Activated T-cell treated with anti-CD3 and anti-CD28 coated beads for 4 hours (primary cell): Measurements from ENCODE around the gene CDK2.

ENCODE experiments used
- DNase-seq: peaks from one replicate; pipeline ENCODE4 v3.0.0-alpha.2; 2020

Gene CDK2

DNA sequence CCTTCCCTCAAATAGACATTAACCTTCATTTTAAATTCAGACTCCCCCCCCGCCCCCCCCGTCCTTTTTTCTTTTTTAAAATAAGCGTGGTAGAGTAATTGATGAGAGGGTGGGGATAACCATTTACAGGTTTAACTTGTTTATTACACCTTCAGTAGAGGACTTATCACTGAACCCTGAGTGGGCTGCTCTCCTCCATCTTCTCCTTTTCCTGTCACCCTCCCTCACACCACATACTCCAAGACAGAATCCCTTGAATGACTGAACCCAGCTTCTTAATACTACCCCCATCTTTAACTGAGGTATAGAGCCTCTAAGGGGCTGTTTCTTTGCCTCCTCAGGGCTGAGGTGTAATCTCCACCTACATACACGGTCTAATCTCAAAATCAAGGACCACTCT is 50.6 kb downstream of the CDK2 start:
- no peak for DNase-seq

DNA sequence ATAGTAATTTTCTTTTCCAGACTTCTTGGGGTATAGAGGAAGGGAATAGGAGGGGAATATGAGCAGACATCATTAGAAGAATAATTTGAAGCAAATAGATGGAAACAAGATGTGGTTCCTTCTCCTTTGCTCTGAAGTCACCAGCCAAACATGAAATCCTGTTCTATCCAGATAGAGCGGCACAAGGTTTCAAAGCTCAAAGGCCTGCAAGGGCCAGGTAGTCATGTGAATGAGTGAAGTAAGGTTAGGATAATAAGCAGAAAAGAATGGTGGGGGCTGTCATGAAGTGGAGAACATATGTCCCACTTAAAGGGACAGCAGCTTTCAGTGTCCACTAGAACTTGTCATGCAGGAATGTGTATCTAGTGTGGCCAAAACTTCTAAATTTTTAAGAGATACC is 51.7 kb downstream of the CDK2 start:
- no peak for DNase-seq

DNA sequence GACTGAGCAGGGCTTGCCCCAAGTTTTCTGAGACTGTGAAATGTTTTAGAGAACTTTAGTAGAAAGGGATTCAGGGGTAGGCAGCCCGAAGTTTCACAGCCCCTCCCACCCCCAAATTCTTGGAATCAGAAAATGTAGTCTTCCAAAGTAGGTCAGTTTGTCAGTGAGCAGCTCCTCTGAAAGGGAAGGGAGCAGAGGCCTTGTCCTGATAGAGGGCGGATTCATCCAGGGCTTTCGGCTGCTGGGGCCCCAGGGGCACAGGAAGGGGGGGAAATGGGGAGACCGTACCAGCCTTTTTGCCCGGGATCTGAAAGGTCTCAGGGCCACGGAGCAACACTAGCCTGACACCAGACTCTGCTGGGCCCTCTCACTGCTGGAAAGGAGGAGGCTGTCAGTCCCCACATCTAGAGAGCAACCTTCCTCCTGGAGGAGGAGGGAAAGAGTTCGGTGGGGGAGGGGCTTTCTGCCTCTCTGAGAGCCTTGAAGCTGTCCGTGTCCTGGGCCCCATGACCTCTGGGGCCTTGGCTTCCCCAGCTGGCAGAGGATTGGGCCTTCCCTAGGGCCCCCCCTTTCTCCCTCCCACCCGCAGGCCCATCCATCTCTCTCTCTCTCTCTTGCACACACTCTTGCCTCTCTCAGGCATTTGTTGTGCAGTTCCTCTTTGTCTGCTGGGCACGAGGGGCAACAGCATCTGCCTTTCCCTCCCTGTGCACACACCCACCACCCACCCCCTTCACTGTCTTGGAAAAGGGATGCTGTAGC is 54.0 kb downstream of the CDK2 start, which contains the start of gene IKZF4:
Gene IKZF4, plus strand, starts transcription at position 621 of the 762 bp plus-strand sequence. CDS start 451 bp downstream, outside the sequence.
- DNase-seq, result no peak

DNA sequence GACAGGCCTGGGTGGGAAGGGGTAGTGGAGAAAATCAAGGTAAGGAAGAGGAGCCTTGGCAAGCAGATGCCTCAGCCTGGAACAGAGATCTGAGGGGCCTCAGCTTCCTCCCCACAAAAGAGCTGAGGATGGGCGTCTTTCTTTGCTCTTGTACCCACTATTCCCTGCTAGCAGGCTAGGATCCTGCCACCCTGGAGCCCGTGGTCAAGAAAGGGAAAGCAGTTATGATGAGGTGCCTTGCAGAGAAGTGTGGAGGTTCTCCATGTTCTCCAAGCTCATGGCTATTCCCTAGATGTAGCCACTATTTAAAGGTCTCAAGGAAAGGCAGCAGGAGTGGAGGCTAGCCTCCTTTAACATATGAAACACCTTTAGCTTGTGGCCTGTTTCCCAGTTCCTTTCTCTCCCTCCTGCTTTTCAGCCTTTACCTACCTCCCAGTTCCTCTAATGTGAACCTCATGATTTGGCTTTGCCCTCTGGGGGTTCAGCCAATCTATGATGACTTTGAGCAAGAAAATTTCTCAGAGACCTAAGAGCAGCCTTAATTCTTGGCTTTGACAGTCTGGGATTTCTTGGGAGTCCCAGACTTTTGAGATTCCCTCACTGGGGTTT is 55.4 kb downstream of the CDK2 start:
- no peak for DNase-seq
